NCI-H524 (cell line): ENCODE results near the gene TBX2.
"Not testable (repeated sequence)": the region's sequence is repeated elsewhere in the genome, so short reads cannot be mapped to it uniquely, and the experiment has no call there.

Source experiments
- DNase-seq, 2 experiments: peaks; one replicate each; lab custom pipeline; 2025; lab: John Stamatoyannopoulos, UW

The TBX2 gene

DNA sequence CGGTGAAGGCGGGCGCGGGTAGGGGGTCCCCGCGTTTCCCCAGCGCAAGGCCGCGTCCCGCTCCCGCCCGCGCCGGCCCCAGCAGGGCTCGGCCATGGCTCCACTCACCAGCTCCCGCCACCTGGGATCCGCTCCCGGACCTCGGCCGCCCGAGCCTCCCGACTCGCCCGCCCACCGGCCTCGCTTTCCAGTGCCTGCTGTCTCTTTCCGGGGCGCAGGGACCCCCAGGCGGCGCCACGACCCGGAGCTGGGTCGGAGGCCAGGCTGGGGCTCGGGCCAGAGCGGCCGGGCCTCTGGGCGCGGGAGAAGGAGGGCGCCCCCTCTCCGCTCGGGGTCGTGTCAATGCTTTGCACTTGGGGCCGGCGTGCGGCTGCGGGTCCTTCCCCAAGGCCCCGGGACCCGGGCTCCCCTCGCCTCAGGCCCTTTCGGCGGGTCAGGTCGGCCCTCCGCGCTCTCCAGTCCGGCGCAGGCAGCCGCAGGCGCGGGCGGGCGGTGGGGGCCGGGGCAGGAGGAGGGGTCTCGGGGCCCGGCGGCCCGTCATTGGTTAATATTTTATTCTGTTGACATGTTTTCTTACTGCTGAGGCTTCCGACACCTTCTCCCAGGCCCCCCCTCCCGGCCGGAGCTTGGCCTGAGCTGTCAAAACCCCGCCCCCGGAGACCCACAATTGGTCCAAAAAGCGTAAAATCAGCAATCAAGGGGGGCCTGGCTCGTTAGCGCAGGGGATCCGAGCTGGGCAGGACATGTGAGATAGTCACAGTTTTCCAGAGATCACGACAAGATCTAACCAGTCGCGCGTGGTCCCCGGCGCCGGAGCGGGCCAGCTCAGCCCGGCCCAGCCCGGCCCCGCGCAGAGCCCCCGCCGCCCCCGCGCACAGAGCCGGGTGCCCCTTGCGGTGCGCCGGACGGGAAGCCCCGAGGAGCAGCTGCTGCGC, at the start of gene TBX2:
Gene TBX2 (plus strand): TSS at position 713 of the 935 bp plus-strand sequence. CDS start 334 bp downstream, outside the sequence.
- peak; percentile 31 to 57 for DNase-seq

DNA sequence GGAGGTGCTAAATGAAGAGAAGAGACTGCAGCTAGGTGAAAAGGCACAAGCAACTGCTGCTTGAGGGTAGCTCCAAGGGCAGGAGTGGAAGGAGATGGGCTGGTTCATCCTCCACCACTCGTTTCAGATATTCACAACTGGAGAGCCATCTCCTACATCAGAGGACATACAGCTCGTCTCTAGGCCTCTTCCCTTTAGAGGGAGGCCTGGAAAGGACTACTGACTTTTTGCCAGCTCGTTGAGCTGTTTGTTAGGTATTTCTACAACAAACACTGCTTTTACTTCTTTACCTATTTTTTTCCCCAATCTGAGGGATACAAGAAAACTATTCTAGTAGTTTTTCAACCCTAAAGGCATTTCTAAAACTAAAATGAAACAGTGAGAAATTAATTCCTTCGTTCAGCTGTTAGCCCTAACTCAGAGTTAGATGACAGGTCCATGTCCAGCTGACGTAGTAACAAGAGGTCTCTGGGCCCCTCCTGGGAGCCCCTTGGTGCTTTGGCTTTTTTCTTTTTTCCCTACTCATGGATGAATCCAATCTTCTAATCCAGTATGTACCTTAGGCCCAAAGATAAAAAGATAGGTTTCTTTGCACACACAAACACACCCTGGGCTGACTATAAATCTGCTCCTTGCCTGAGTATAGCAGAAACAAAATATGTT, 47.8 kb upstream of the TBX2 start:
- DNase-seq = no peak

DNA sequence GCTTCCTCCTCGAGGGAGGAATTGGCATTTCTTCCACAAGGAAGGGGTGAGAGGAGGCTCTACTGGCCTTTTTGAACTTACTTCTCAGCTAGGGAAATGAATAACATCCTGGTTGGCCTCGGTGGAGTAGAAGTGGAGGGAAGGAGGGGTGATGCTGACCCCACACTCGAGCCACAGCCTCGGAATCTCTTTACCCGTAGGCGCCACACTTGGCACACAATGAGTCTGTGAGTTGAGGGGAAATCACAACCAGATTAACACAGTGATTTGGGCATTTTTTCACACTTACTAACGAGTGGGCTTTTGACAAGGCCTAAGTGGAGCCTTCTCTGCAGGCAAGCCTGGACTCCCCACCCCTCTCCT, 47.3 kb upstream of the TBX2 start:
- DNase-seq = no peak

- DNase-seq = no peak
Observed at GRCh38 chr17:61352781-61353491, 46.7 kb upstream of the TBX2 start.

- no peak for DNase-seq
Observed at GRCh38 chr17:61353615-61354014, 46.0 kb upstream of the TBX2 start.

DNA sequence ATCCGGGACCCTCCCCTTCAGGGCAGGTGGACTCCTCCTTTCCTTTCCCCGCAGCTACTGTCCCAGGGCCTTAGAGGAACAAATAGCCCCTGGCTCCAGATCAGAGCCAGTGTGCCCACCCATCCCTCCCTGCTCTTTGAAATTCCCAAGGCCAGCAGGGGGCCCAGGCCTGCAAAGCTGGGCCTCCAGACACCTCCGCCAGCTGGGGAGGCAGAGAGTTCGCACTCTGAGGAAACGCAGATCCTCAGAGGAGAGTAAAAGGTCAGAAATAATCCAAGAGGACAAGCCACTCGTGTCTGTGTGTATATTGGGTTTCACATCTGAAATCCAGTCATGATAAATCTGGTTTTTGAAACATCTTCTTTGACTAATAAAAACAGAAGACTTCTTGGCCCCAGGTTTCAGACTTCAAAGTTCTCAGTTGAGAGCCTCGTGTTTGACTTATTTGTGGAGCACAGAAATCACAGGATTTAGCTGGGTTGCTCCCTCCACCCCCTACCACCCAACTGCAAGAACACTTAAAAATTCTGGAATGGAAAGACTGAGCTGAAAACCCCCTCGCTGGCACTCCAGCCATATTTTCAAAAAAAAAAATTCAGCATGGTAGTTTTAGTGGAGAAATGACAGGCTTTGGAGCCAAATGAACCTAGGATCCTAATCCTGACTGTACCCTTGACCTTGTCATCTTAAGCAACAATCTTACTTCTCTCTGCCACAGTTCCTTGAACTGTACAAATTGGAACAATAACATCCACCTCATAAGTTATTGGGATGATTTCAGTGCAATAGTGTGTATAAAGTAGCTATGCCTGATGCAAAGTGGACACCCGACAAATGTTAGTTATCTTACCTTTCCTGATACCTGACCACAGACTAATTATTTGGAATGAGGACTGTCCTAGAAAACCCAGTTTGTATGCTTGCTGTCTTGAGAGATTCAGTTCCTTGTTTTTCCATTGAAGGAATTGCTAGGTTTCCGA, 44.5 kb upstream of the TBX2 start:
- DNase-seq = peak in 1 of 2 experiments; percentile 46

DNA sequence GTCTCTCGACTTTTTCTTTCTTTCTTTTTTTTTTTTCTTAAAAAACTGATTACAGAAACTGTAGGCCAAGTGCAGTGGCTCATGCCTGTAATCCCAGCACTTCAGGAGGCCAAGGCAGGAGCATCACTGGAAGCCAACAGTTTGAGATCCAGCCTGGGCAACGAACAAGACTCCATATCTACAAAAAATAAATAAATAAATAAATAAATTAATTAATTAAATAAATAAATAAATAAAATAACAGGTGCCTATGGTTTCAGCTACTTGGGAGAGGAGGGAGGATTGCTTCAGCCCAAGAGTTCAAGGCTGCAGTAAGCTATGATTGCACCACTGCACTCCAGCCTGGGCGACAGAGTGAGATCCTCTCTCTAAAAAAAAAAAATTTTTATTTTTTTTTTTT, 42.6 kb upstream of the TBX2 start:
- not testable (repeated sequence) for DNase-seq

GRCh38 chr17:61359513-61359912, 40.1 kb upstream of the TBX2 start:
- DNase-seq = not testable (repeated sequence)

GRCh38 chr17:61360318-61360943, 39.2 kb upstream of the TBX2 start:
- DNase-seq = no peak

DNA sequence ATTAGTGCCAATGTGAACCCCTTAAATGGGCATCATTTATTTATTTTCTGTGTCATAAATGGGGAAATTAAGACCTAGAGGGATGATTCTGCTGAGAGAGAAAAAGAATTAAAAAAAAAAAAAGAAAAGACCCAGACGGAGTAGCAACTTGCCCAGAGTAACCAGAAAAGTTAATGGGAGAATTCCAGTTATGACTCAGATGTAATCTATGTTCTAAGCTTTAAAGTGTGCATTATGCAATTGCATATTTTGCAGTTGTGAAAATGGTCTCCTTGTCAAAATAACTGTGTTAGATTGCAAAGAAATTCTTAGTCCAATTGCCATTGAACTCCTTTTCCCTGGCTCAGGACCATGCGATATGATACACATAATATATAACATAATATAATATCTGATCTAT, 38.6 kb upstream of the TBX2 start:
- DNase-seq = no peak

DNA sequence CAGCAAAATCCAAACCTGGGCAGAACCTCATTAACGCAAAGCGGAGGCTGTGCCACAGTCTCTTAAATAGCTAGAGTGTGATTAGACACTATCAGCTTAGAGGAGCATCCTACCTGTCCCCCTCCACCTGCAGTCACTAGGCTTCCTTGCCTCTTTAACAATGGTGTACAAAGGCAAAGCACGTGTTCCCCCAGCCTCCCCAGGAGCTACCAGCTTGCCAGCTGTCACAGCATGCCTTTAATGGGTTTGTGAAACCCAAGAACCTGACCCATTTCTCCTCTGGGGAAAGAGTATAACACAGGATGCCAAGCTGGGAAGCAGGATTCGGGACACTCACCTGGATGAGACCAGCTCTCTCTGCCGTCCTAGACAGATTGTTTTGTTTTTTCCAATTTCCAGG, 37.2 kb upstream of the TBX2 start:
- DNase-seq = peak; percentile 65 to 79

DNA sequence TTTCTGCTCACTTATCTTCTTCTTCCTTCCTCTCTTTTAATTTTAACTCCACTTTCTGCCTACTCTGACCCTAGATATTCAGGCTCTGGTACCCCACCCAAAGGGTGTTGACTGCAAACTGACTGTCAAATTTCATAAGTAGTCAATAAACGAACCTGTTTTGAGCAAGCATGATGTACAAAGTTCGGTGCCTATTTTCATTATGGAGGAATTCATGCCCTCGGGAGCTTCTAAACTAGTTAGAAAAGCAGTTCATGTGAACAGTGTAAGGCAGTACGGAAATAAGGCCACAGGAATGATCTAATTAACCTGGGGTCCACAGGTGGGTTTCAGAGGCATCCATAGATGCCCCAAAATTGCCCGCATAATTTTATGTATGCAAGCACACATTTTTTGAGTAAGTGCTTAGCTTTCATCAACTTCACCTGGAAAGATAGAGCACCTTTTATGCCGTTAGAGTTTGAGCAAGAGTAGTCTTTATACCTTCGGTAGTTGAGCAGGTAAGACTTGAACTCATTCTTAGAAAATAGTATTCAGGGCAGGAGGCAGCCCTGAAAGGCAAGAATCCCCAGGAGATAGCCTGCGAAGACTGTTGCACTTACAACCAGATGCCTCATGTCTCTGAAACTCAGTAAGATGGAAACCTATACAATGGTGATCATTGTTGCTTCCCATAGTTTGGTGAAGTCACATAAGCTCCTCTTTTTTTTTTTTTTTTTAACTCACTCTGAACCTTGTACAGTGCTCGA, 36.6 kb upstream of the TBX2 start:
- DNase-seq = no peak

- DNase-seq = no peak
Observed at GRCh38 chr17:61363601-61364462, 35.8 kb upstream of the TBX2 start.

GRCh38 chr17:61364463-61364846, 35.2 kb upstream of the TBX2 start:
- no peak for DNase-seq

DNA sequence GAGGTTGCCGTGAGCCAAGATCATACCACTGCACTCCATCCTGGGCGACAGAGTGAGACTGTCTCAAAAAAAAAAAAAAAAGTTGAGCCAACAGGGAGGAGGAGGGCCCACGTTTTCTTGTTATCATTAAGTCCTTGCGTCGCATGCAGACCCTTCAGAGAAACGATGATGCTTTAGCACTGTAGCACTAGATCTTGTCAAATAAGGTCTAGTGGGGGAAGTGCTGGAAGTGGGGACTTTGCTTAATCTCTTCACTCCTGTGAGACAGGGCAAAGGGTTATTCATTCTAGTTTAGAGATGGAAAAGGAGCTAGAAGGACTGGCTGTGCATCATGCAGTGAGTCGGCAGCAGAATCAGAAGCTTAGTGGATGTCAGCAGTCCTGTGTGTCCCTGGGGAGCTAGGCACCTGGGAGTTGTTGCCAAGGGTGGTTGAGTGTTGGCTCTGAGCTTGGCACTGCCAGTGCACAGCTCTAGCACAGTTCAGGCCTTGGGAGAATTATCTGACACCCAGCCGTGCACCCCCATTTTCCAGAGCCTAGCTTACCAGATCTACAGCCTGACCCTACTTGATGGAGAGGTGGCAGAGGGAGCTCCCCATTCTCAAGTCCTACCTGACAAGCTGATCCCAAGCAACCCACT, 33.4 kb upstream of the TBX2 start:
- peak in 1 of 2 experiments; percentile 52 for DNase-seq

DNA sequence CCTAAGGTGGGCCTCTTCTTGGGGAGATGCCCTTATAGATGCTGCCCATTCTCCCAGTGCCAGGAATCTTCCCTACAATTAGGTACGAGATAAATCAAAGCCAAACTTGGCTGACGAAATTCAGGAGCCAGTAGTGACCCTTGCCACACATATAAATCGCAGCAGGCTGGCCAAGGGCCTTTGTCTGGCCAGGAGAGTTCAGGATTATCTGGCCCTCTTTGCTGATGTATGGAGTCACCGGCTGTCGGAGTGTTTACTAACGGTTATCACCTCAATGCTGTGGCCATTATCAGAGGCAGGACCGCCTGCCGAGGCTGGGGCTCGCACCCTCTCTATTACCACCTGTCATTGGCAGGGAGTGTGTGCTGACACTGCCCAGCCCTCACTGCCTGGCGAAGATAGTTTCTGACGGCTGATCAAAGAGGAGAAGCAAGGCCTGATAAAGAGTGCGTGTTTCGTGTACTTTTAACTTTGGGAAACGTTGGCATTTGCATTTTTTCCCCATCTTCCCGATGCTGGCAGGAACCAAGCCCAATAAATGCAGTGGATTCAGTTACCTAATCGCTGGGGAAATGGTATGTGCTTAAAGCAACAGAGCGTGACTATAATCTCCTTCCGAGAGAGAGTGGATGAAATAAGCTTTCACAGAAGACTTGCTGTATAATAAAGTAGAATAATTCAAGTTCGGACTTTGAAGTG, 32.8 kb upstream of the TBX2 start:
- DNase-seq = peak; percentile 69 to 89

- DNase-seq = no peak
Observed at GRCh38 chr17:61368049-61368831, 31.4 kb upstream of the TBX2 start.
